ENCODE data around the gene DAB2. TPM values are rescaled to one million over a fixed set of nuclear protein-coding genes. Genes with fewer than 3 reads are reported as not detected.

DAB2 gene
- total RNA-seq, 1 experiment from 2014 or later = 30.1 TPM

DNA sequence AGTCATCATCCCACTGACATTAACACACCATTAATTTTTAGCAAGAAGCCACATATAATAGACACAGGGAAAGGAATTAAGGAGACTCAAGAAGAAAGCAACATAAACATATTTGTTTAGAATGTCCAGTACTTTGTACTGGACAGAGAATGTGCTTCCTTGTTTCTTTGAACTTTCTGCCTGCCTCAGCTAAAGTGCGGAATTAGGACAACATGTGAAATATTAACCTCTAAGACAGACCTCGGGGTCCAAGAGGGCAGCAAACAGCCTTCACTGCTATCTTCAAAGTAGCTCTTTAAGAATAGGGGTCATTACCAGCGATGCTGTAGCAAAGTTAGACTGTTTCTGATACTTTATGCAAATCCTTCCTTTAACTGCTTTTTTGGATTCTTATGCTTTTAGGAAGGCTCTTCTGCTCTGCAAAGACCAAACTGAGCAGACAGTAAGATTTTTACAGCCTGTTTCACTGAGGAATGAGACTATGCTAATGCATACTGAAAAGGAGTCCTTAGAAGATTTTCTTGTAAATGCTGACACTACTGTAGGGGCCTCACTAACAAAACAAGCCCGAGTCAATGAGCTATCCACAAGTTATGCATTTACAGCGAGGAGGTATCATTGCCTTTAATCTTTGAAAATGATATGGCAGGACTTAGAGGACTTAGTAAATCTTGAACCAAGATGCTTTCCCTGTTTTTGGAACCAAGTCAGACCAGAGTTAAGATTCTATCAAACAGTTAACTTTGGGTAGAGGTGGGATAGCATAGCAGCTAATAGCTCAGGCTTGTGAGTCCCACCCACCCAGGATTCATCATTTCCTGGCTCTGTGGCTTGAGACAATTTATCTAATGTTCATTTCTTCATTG is 23.8 kb downstream of the DAB2 start:
- intact Hi-C loops (cut with micrococcal nuclease; ENCODE audit: unreplicated experiment) = no loop called here
- H3K4me1 ChIP-seq (ENCODE audit: insufficient read depth, low read length, poor library complexity, severe bottlenecking) = peaks cover 23% of the 10 kb centered on the region
- H3K36me3 ChIP-seq (ENCODE audit: insufficient read depth, low read length, poor library complexity, severe bottlenecking) = no peaks in the 10 kb centered on the region
- ChIA-PET CTCF (interaction anchor here (0.7 kb wide), 1 partner anchor 64 kb away, joined by 6 read pairs; no protein-coding TSS in a partner anchor), POLR2A (ENCODE audit: low non-redundant PET) (no interaction called here)
- H3K27ac ChIP-seq (ENCODE audit: low read depth, low read length, poor library complexity, severe bottlenecking) = peak overlapping the region; percentile 83
- H3K9me3 ChIP-seq (ENCODE audit: low read depth, low read length, poor library complexity, severe bottlenecking) = no peaks in the 10 kb centered on the region
- H3K27me3 ChIP-seq (replicated peaks; ENCODE audit: insufficient read depth, low read depth, low read length, poor library complexity) = no peaks in the 10 kb centered on the region
- no TSS peak for BruUV-seq (replicated peaks)
- DNase-seq (ENCODE audit: low spot score) = no peak
- no peak for TF ChIP-seq EZH2 (IDR thresholded peaks at IDR 0.05; ENCODE audit: borderline replicate concordance, low read depth, low read length, poor library complexity, severe bottlenecking)
- TF ChIP-seq, protein P1, sequence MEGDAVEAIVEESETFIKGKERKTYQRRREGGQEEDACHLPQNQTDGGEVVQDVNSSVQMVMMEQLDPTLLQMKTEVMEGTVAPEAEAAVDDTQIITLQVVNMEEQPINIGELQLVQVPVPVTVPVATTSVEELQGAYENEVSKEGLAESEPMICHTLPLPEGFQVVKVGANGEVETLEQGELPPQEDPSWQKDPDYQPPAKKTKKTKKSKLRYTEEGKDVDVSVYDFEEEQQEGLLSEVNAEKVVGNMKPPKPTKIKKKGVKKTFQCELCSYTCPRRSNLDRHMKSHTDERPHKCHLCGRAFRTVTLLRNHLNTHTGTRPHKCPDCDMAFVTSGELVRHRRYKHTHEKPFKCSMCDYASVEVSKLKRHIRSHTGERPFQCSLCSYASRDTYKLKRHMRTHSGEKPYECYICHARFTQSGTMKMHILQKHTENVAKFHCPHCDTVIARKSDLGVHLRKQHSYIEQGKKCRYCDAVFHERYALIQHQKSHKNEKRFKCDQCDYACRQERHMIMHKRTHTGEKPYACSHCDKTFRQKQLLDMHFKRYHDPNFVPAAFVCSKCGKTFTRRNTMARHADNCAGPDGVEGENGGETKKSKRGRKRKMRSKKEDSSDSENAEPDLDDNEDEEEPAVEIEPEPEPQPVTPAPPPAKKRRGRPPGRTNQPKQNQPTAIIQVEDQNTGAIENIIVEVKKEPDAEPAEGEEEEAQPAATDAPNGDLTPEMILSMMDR (conservative IDR thresholded peaks at IDR 0.05; ENCODE audit: low read depth, low read length) = no peak
- H3K4me3 ChIP-seq (ENCODE audit: low read depth, low read length, poor library complexity, severe bottlenecking) = no peak overlapping the region

DNA sequence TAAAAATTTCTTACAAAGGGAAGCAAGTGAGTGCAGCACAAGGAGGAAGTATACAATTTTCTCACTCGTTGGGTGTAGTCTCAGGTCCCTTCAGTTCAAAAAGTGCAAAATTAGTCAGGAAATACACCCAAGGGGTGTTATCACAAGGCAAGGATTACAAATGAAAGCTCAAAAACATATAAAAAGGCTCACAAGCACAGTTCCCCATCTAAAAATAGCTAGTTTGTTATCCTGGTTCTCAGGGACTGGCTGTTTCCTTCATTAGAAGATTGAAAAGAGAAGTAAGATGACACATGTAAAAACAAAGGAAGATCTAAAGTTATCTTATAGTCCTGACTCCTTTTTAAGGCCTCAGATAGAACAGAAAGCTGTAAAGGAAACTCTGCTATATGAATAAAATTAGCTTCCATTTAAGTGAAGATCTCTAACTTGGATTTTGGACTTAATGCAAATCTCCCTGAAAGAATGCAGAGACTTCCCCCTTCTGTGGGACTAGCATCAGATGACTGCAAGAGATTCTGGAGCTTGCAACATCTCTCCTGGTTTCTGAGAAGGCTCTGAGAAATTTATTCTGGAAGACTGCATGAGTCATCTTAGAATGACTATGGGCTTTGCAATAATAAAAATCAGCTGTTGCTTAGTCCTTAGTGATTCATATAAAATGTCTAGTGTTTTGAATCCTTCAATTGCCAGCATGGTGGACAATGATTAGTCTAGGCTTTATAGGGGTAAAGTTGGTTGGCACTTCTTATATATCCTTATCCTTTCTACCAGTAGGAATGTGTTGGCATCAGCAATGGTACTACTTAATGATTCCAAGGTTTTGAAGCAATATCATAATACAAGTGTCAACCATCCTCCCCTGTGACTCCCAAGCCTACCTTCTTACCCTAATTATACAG is 25.4 kb downstream of the DAB2 start:
- TSS peak; percentile 77 for BruUV-seq (replicated peaks)
- POLR2A ChIA-PET (ENCODE audit: low non-redundant PET) = interaction anchor here (0.7 kb wide), 2 partner anchors 135 to 570 kb away, joined by 3 to 7 read pairs; no protein-coding TSS in a partner anchor
- CTCF ChIA-PET = interaction anchor here (0.6 kb wide), 1 partner anchor 25 kb away, joined by 3 read pairs; the partner anchor contains the start of gene DAB2

DNA sequence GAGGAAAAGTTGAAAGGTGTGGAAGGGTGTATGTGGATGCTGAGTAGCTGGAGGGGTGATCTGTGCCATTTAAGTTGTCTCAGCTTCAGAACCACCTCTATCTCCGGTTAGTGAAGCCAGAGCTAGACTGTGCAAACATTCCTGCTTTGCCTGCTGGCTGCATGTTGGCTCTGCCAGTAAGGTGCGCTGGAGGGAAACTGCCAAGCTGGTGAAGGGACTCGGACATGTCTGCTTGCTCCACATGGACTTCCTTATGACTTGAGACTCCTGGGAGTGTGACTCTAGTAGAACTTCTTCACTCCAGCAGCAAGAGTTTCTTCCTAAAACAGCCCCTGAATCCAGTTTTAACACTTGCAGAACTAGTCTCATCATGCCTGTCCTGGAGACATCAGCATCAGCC is 27.9 kb downstream of the DAB2 start:
- TF ChIP-seq EZH2 (IDR thresholded peaks at IDR 0.05; ENCODE audit: borderline replicate concordance, low read depth, low read length, poor library complexity, severe bottlenecking) = no peak
- TF ChIP-seq, protein P1 (conservative IDR thresholded peaks at IDR 0.05; ENCODE audit: low read depth, low read length) = no peak
- Histone ChIP-seq H3K4me3 (ENCODE audit: low read depth, low read length, poor library complexity, severe bottlenecking) (no peak overlapping the region), H3K36me3 (ENCODE audit: insufficient read depth, low read length, poor library complexity, severe bottlenecking) (no peaks in the 10 kb centered on the region), H3K27ac (ENCODE audit: low read depth, low read length, poor library complexity, severe bottlenecking) (no peak overlapping the region), H3K4me1 (ENCODE audit: insufficient read depth, low read length, poor library complexity, severe bottlenecking) (peaks cover 23% of the 10 kb centered on the region), H3K27me3 (replicated peaks; ENCODE audit: insufficient read depth, low read depth, low read length, poor library complexity) (no peaks in the 10 kb centered on the region), H3K9me3 (ENCODE audit: low read depth, low read length, poor library complexity, severe bottlenecking) (no peaks in the 10 kb centered on the region)
- intact Hi-C loops (cut with micrococcal nuclease; ENCODE audit: unreplicated experiment) = no loop called here
- BruUV-seq (replicated peaks) = no TSS peak
- ChIA-PET POLR2A (ENCODE audit: low non-redundant PET) (no interaction called here), CTCF (no interaction called here)
- no peak for DNase-seq (ENCODE audit: low spot score)

More for the DNA sequence above, 25.4 kb downstream of the DAB2 start:
- peak; percentile 94 for DNase-seq (ENCODE audit: low spot score)
- peak overlapping the region; percentile 83 for H3K27ac ChIP-seq (ENCODE audit: low read depth, low read length, poor library complexity, severe bottlenecking)
- H3K36me3 ChIP-seq (ENCODE audit: insufficient read depth, low read length, poor library complexity, severe bottlenecking) = no peaks in the 10 kb centered on the region
- TF ChIP-seq, protein P1 (conservative IDR thresholded peaks at IDR 0.05; ENCODE audit: low read depth, low read length) = no peak
- TF ChIP-seq EZH2 (IDR thresholded peaks at IDR 0.05; ENCODE audit: borderline replicate concordance, low read depth, low read length, poor library complexity, severe bottlenecking) = no peak
- peaks cover 23% of the 10 kb centered on the region for H3K4me1 ChIP-seq (ENCODE audit: insufficient read depth, low read length, poor library complexity, severe bottlenecking)
- no peaks in the 10 kb centered on the region for H3K9me3 ChIP-seq (ENCODE audit: low read depth, low read length, poor library complexity, severe bottlenecking)
- H3K4me3 ChIP-seq (ENCODE audit: low read depth, low read length, poor library complexity, severe bottlenecking) = no peak overlapping the region
- intact Hi-C loops (cut with micrococcal nuclease; ENCODE audit: unreplicated experiment) = no loop called here
- H3K27me3 ChIP-seq (replicated peaks; ENCODE audit: insufficient read depth, low read depth, low read length, poor library complexity) = no peaks in the 10 kb centered on the region
